ENCODE measurements around the gene GBF1.

The GBF1 gene

GRCh38 chr10:102420181-102420713 lies 174.9 kb downstream of the GBF1 start:
- H3K9me3 ChIP-seq (ENCODE audit: control extremely low read depth in 1 of 5, control insufficient read depth in 4 of 5, insufficient read depth in 2 of 5, low read depth in 1 of 5, low read length in 4 of 5): no peaks in the 10 kb centered on the region
- 0% methylated on average over 10 of the region's 21 CpGs for WGBS (ENCODE audit: insufficient coverage)
- ChIA-PET CTCF (interaction anchor here (0.6 to 9.1 kb wide), 13 partner anchors 8 to 107 kb away, joined by 3 to 71 read pairs (median 7); partner anchors contain the start of genes C10orf95 and CUEDC2), POLR2A (interaction anchor here (1.0 to 4.1 kb wide), 5 partner anchors 12 to 225 kb away, joined by 3 to 28 read pairs (median 5); partner anchors contain the start of genes CUEDC2 and NFKB2)
- peak overlapping the region; percentile 47 to 85 for H3K27ac ChIP-seq (ENCODE audit: insufficient read depth in 1 of 2, low read depth in 1 of 2, low read length in 2 of 2, poor library complexity in 1 of 2, severe bottlenecking in 2 of 2)
- H3K4me3 ChIP-seq (ENCODE audit: control insufficient read depth in 1 of 7, extremely low read depth in 1 of 7, insufficient read depth in 4 of 7, low read depth in 2 of 7, low read length in 6 of 7): peak overlapping the region; percentile 87 to 96 (median 90)
- H3K27me3 ChIP-seq (replicated peaks in 2 of 5; ENCODE audit: control insufficient read depth in 4 of 5, insufficient read depth in 5 of 5, low read length in 4 of 5): peaks cover 6 to 25% (median 11%) of the 10 kb centered on the region in 5 experiments
- H3K4me1 ChIP-seq (ENCODE audit: control extremely low read depth in 1 of 4, control insufficient read depth in 4 of 4, insufficient read depth in 4 of 4, low read length in 3 of 4): peaks cover 3 to 46% (median 40%) of the 10 kb centered on the region in 4 experiments
- peaks cover 4 to 21% (median 17%) of the 10 kb centered on the region in 4 experiments for H3K36me3 ChIP-seq (ENCODE audit: control insufficient read depth in 4 of 4, insufficient read depth in 4 of 4, low read length in 3 of 4)
- no peak for DNase-seq

- Histone ChIP-seq H3K36me3 (ENCODE audit: control insufficient read depth in 4 of 4, insufficient read depth in 4 of 4, low read length in 3 of 4) (peaks cover 4 to 23% (median 17%) of the 10 kb centered on the region in 4 experiments), H3K4me3 (ENCODE audit: control insufficient read depth in 1 of 7, extremely low read depth in 1 of 7, insufficient read depth in 4 of 7, low read depth in 2 of 7, low read length in 6 of 7) (peak within 1 kb of the TSS; percentile 87 to 96 (median 90)), H3K27ac (ENCODE audit: insufficient read depth in 1 of 2, low read depth in 1 of 2, low read length in 2 of 2, poor library complexity in 1 of 2, severe bottlenecking in 2 of 2) (peak within 1 kb of the TSS; percentile 47 to 85), H3K27me3 (replicated peaks in 2 of 5; ENCODE audit: control insufficient read depth in 4 of 5, insufficient read depth in 5 of 5, low read length in 4 of 5) (peaks cover 6 to 25% (median 11%) of the 10 kb centered on the region in 5 experiments), H3K9me3 (ENCODE audit: control extremely low read depth in 1 of 5, control insufficient read depth in 4 of 5, insufficient read depth in 2 of 5, low read depth in 1 of 5, low read length in 4 of 5) (no peaks in the 10 kb centered on the region), H3K4me1 (ENCODE audit: control extremely low read depth in 1 of 4, control insufficient read depth in 4 of 4, insufficient read depth in 4 of 4, low read length in 3 of 4) (peaks cover 3 to 46% (median 40%) of the 10 kb centered on the region in 4 experiments)
- ChIA-PET POLR2A (interaction anchor here (0.8 to 4.1 kb wide), 10 partner anchors 9 to 224 kb away, joined by 3 to 28 read pairs (median 4); partner anchors contain the start of genes CUEDC2 and NFKB2), CTCF (interaction anchor here (0.9 to 9.1 kb wide), 15 partner anchors 8 to 194 kb away, joined by 3 to 71 read pairs (median 7); partner anchors contain the start of genes C10orf95 and CUEDC2)
- under 1% methylated on average over 65 of the region's 66 CpGs for WGBS (ENCODE audit: insufficient coverage)
- peak; percentile 96 to 98 (median 98) for DNase-seq
Measured at GRCh38 chr10:102420714-102421506, 175.6 kb downstream of the GBF1 start, which contains the start of gene FBXL15. FBXL15 (plus strand) TSS chr10:102420836; CDS start chr10:102421130, 294 bp downstream.

DNA sequence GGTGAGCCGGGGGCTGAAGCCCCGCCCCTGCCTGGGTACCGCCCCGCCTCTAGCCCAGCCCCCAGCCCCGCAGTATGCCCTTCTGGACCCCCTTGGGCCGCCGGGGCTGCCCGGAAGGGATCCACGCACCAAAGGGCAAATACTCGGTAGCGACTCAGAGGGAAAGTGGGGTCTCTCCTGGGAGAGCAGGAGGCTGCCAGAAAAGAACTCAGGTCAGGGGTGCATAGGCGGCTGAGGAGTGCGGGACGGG lies 176.1 kb downstream of the GBF1 start:
- ChIA-PET CTCF (interaction anchor here (1.0 to 9.1 kb wide), 15 partner anchors 9 to 194 kb away, joined by 3 to 71 read pairs (median 9); partner anchors contain the start of genes C10orf95 and CUEDC2), POLR2A (interaction anchor here (0.8 to 4.1 kb wide), 7 partner anchors 10 to 55 kb away, joined by 3 to 28 read pairs (median 4); partner anchors contain the start of genes C10orf95, CUEDC2 and NFKB2)
- Histone ChIP-seq H3K27me3 (replicated peaks in 2 of 5; ENCODE audit: control insufficient read depth in 4 of 5, insufficient read depth in 5 of 5, low read length in 4 of 5) (peaks cover 6 to 23% (median 11%) of the 10 kb centered on the region in 5 experiments), H3K36me3 (ENCODE audit: control insufficient read depth in 4 of 4, insufficient read depth in 4 of 4, low read length in 3 of 4) (peaks cover 4 to 23% (median 17%) of the 10 kb centered on the region in 4 experiments), H3K9me3 (ENCODE audit: control extremely low read depth in 1 of 5, control insufficient read depth in 4 of 5, insufficient read depth in 2 of 5, low read depth in 1 of 5, low read length in 4 of 5) (no peaks in the 10 kb centered on the region), H3K27ac (ENCODE audit: insufficient read depth in 1 of 2, low read depth in 1 of 2, low read length in 2 of 2, poor library complexity in 1 of 2, severe bottlenecking in 2 of 2) (peak overlapping the region; percentile 7 to 85), H3K4me3 (ENCODE audit: control insufficient read depth in 1 of 7, extremely low read depth in 1 of 7, insufficient read depth in 4 of 7, low read depth in 2 of 7, low read length in 6 of 7) (peak overlapping the region; percentile 87 to 96 (median 90)), H3K4me1 (ENCODE audit: control extremely low read depth in 1 of 4, control insufficient read depth in 4 of 4, insufficient read depth in 4 of 4, low read length in 3 of 4) (peaks cover 3 to 46% (median 40%) of the 10 kb centered on the region in 4 experiments)
- no peak for DNase-seq
- WGBS (ENCODE audit: insufficient coverage): 0% methylated on average over 14 of the region's 14 CpGs

DNA sequence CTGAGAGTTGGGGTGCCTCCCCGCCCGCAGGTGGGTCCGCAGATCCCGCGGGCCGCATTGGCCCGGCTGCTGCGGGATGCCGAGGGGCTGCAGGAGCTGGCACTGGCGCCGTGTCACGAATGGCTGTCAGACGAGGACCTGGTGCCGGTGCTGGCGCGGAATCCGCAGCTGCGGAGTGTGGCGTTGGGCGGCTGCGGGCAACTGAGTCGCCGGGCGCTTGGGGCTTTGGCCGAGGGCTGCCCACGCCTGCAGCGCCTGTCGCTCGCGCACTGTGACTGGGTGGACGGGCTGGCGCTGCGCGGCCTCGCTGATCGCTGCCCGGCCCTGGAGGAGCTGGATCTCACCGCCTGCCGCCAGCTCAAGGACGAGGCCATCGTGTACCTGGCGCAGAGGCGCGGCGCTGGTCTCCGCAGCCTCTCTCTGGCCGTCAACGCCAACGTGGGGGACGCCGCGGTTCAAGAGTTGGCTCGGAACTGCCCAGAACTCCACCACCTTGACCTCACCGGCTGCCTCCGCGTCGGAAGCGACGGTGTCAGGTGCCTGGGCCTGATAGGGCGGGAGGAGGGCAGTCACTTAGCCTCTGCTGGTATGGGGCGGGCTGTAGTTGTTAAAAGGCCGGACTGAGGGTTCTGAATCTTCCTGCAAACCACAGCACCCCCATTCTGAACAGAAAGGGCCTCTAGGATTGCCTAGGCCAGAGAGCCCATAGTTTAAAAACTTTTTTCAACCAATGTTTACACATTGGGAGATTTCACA lies 176.6 kb downstream of the GBF1 start:
- WGBS (ENCODE audit: insufficient coverage): 0% methylated on average over 50 of the region's 62 CpGs
- Histone ChIP-seq H3K4me3 (ENCODE audit: control insufficient read depth in 1 of 7, extremely low read depth in 1 of 7, insufficient read depth in 4 of 7, low read depth in 2 of 7, low read length in 6 of 7) (peak overlapping the region; percentile 87 to 96 (median 90)), H3K4me1 (ENCODE audit: control extremely low read depth in 1 of 4, control insufficient read depth in 4 of 4, insufficient read depth in 4 of 4, low read length in 3 of 4) (peaks cover 3 to 46% (median 40%) of the 10 kb centered on the region in 4 experiments), H3K9me3 (ENCODE audit: control extremely low read depth in 1 of 5, control insufficient read depth in 4 of 5, insufficient read depth in 2 of 5, low read depth in 1 of 5, low read length in 4 of 5) (no peaks in the 10 kb centered on the region), H3K36me3 (ENCODE audit: control insufficient read depth in 4 of 4, insufficient read depth in 4 of 4, low read length in 3 of 4) (peaks cover 4 to 23% (median 17%) of the 10 kb centered on the region in 4 experiments), H3K27me3 (replicated peaks in 2 of 5; ENCODE audit: control insufficient read depth in 4 of 5, insufficient read depth in 5 of 5, low read length in 4 of 5) (peaks cover 6 to 23% (median 11%) of the 10 kb centered on the region in 5 experiments), H3K27ac (ENCODE audit: insufficient read depth in 1 of 2, low read depth in 1 of 2, low read length in 2 of 2, poor library complexity in 1 of 2, severe bottlenecking in 2 of 2) (peak overlapping the region; percentile 7 to 85)
- DNase-seq: peak in 1 of 3 donors; percentile 36
- ChIA-PET POLR2A (interaction anchor here (0.8 to 4.1 kb wide), 7 partner anchors 10 to 55 kb away, joined by 3 to 28 read pairs (median 4); partner anchors contain the start of genes C10orf95, CUEDC2 and NFKB2), CTCF (interaction anchor here (0.8 to 9.1 kb wide), 21 partner anchors 9 to 195 kb away, joined by 3 to 71 read pairs (median 6); partner anchors contain the start of genes C10orf95, CUEDC2 and PITX3)

- H3K4me3 ChIP-seq (ENCODE audit: control insufficient read depth in 1 of 7, extremely low read depth in 1 of 7, insufficient read depth in 4 of 7, low read depth in 2 of 7, low read length in 6 of 7): peak overlapping the region in 6 of 7 experiments; percentile 87 to 96 (median 91)
- ChIA-PET CTCF (interaction anchor here (0.8 to 9.1 kb wide), 29 partner anchors 10 to 196 kb away, joined by 3 to 71 read pairs (median 4); partner anchors contain the start of genes C10orf95, CUEDC2 and PITX3), POLR2A (interaction anchor here (0.6 to 4.1 kb wide), 6 partner anchors 9 to 28 kb away, joined by 3 to 28 read pairs (median 4); partner anchors contain the start of genes C10orf95, CUEDC2 and NFKB2)
- peak overlapping the region in 1 of 2 experiments; percentile 85 for H3K27ac ChIP-seq (ENCODE audit: insufficient read depth in 1 of 2, low read depth in 1 of 2, low read length in 2 of 2, poor library complexity in 1 of 2, severe bottlenecking in 2 of 2)
- no peaks in the 10 kb centered on the region for H3K9me3 ChIP-seq (ENCODE audit: control extremely low read depth in 1 of 5, control insufficient read depth in 4 of 5, insufficient read depth in 2 of 5, low read depth in 1 of 5, low read length in 4 of 5)
- DNase-seq: peak in 2 of 3 donors; percentile 68 to 72
- H3K36me3 ChIP-seq (ENCODE audit: control insufficient read depth in 4 of 4, insufficient read depth in 4 of 4, low read length in 3 of 4): peaks cover 4 to 24% (median 17%) of the 10 kb centered on the region in 4 experiments
- peaks cover 4 to 17% (median 11%) of the 10 kb centered on the region in 5 experiments for H3K27me3 ChIP-seq (replicated peaks in 2 of 5; ENCODE audit: control insufficient read depth in 4 of 5, insufficient read depth in 5 of 5, low read length in 4 of 5)
- 14% methylated on average over 27 of the region's 28 CpGs for WGBS (ENCODE audit: insufficient coverage)
- peaks cover 3 to 46% (median 40%) of the 10 kb centered on the region in 4 experiments for H3K4me1 ChIP-seq (ENCODE audit: control extremely low read depth in 1 of 4, control insufficient read depth in 4 of 4, insufficient read depth in 4 of 4, low read length in 3 of 4)
Measured at GRCh38 chr10:102422545-102423129, 177.3 kb downstream of the GBF1 start.
